SW480 (cell line): Measurements from ENCODE around the gene PDE4B.
"Not testable (repeated sequence)": the region's sequence is repeated elsewhere in the genome, so short reads cannot be mapped to it uniquely, and the experiment has no call there.

ENCODE experiments used
- DNase-seq: peaks from one replicate; pipeline ENCODE4 v3.0.0-alpha.2; 2016; ENCODE audit warnings: low spot score

The PDE4B gene

DNA sequence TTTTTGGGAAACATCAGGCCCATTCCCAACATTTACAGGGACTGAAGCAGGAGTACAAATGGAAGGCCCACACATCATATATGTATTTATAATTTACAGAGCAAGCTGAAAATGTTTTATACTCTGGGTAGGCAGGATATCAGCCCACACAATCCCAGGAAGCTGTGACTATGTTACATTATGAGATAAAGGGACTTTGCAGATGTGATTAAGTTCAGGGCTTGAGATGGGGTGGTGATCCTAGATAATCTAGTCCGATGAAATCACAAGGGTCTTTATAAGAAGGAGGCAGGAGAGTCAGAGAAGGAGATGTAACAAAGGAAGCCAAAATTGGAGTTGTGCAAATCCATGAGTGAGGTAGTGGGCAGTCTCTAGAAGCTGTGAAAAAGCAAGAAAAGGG is 160.5 kb downstream of the PDE4B start:
- DNase-seq: no peak

- peak; percentile 61 for DNase-seq
Measured at GRCh38 chr1:65955071-65955470, 162.4 kb downstream of the PDE4B start.

- peak; percentile 3 for DNase-seq
Measured at GRCh38 chr1:65955503-65955902, 162.8 kb downstream of the PDE4B start.

- peak; percentile 47 for DNase-seq
Measured at GRCh38 chr1:65958561-65959350, 166.1 kb downstream of the PDE4B start.

GRCh38 chr1:65959896-65960567 is 167.3 kb downstream of the PDE4B start:
- no peak for DNase-seq

DNA sequence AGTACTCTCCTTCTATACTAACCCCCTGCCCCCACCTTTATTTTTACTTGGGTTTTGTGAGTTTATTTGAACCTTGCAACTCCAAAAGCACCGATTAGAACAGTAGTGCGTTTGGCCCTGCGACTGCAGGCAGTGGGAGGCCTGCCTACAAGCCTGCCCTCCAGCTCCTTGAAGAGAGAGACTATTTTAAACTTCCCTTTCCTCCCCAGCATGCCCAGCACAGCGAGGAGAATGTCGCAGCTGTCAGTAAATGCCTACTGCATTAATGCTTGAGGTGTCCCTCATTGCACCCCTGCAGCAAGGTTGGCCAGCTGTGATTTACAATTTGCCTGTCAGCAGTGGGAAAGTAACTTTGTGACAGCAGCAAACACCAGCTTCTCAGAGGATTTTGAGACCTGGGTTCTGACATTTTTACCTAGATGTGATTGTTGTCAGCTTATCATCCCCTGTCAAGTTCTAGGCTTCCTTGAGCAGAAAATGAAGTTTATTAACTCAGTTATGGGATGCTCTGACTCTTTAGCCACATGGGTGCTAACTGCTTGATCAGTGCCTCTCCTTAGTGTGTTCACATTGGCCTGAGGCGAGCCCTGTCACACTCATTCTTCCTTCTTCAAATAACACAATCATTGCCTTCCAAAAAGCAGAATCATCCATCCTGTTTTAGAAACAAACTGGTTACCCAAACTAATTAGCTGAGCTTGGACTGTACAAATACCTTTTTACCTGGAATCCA is 170.6 kb downstream of the PDE4B start:
- DNase-seq: no peak

DNA sequence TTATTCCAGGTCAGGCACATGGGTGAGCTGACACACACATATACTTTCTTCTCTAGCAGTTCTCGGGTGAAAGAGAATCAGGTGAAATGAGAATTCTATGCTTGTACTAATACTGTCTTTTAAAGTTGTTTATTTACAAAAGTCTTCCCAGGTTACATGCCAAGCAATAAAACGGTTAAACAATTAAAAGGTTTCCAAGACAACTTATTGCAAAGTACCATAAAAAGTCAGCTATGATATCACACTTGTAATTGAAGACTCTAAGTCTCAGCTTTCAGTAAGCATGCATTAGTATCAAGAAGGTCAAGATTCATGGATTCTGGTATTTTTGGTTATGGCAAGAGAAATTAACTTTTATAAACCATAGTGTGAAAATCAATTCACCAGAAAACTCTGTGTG is 171.4 kb downstream of the PDE4B start:
- DNase-seq: no peak

- DNase-seq: peak; percentile 44
Measured at GRCh38 chr1:65965112-65965996, 172.7 kb downstream of the PDE4B start.

DNA sequence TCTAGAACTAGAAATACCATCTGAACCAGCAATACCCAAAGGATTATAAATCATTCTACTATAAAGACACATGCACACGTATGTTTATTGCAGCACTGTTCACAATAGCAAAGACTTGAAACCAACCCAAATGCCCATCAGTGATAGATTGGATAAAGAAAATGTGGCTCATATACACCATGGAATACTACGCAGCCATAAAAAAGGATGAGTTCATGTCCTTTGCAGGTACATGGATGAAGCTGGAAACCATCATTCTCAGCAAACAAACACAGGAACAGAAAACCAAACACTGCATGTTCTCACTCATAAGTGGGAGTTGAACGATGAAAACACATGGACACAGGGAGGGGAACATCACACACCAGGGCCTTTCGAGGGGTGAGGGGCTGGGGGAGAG is 174.8 kb downstream of the PDE4B start:
- not testable (repeated sequence) for DNase-seq

- no peak for DNase-seq
Measured at GRCh38 chr1:65971547-65971946, 178.9 kb downstream of the PDE4B start.

DNA sequence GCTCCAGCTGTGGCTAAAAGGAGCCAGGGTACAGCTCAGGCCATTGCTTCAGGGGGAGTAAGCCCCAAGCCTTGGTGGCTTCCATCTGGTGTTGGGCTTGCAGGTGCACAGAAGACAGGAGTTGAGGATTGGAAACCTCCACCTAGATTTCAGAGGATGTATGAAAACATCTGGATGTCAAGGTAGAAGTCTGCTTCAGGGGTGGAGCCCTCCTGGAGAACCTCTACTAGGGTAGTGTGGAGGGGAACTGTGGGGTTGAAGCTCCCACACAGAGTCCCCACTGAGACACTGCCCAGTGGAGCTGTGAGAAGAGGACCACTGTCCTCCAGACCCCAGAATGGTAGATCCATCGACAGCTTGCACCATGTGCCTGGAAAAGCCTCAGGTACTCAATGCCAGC is 183.0 kb downstream of the PDE4B start:
- no peak for DNase-seq

DNA sequence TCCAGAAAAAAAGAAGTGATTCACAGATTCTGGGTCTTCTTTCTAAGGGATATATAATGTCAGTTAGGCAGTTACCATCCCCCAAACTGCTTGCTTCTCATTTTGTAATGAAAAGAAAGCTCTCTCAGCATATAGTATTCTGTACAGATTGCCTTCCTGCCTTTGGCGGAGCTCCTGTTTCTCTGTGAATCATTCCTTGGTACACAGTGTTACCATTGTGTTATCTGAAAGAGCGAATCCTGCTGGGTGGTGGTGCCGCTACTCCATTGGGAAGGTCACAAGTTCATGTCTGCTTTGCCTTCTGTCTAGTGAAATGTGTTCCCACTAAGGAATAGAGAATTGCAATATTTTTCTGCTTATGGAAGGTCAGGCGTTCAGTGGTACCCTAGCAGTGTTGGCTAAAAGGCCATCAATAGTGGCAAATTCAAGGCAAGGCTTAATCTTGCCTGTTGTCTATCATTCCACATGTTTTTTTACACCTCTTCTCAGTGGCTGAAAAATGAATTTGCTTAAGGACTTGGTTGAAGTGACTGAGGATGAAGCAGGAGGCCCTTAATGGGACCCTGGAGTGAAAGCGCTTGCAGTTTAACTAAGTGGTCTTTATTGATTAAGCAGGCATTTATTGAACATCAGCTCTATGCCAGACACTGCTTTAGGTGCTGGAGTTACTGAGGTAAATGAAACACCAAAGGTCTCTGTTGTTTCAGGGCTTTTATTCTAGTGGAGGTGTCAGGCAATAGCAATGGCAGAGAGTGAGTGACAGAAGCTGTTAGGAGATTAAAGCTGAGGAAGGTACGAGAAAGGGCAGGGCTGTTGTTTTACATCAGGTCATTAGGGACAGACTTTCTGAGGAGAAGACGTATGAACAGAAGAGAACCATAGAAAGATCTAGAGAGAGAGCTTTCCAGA is 186.7 kb downstream of the PDE4B start:
- DNase-seq: no peak

DNA sequence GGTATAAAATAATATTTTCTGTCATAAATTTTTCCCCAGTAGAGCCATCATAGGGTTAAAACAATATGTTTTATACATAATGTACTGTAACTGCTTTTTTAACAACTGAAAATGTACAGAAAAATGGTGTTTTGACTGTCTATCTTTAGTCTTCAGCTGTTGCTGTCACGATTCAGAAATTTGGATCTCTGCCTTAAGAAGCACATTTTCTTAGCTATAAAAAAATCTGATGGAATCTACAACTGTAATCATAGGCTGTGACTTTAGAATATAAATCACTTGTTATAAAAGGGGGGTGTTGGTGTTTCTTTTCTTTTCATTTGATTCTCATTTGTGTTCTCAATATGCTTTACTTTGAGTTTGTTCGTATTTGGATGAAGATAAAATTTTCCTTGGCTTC is 187.5 kb downstream of the PDE4B start:
- no peak for DNase-seq

DNA sequence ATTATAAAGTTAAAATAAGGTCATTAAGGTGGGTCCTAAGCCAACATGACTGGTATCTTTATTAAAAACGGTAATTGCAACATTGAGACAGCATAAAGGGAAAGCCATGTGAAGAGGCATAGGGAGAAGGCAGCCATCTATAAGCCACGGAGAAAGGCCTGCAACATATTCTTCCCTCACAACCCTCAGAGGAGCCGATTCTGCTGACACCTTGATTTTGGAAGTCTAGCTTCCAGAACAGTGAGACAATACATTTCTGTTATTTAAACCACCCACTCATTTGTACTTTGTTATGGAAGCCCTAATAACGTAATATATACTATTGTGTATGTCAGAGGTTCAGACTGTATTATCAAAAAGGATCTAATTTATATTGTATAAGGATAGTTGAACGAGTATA is 190.8 kb downstream of the PDE4B start:
- DNase-seq: no peak

GRCh38 chr1:65985393-65986066 is 192.8 kb downstream of the PDE4B start:
- DNase-seq: no peak

DNA sequence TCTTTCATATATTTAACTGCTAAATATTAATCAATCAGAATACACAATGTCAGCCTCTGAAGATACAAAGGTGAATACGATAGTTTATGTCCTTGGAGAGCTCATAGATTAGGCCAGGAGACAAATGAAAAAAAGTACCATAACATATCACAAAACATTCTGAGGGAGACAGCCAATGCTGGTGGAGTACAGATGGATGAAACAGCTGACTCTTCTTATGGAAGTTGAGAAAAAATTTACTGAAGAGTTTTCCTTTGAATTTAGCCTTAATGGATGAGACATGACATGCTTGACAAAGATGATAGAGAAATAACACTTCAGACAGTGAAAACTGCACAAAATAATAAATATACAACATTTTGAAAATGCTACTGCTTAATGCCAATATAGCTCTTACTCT is 193.5 kb downstream of the PDE4B start:
- no peak for DNase-seq

GRCh38 chr1:65990161-65990560 is 197.5 kb downstream of the PDE4B start:
- no peak for DNase-seq

DNA sequence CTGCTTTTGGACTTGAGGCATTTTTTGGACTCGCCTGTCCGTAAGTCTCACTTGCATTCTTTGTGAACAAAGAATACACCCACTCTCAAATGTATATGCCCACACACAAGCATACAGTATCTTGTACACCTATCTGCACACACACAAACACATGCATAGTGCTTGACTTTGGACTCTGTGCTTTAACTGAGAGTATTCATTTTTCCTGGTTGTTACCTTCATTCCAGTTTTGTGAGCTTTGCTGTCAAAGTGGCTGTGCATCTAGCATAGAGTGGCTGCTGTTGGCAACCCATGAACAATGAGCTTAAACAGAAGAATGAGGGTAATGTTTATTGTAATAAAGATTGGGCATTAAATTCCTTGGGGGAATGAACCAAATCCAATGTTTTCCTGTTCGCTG is 199.0 kb downstream of the PDE4B start:
- no peak for DNase-seq

DNA sequence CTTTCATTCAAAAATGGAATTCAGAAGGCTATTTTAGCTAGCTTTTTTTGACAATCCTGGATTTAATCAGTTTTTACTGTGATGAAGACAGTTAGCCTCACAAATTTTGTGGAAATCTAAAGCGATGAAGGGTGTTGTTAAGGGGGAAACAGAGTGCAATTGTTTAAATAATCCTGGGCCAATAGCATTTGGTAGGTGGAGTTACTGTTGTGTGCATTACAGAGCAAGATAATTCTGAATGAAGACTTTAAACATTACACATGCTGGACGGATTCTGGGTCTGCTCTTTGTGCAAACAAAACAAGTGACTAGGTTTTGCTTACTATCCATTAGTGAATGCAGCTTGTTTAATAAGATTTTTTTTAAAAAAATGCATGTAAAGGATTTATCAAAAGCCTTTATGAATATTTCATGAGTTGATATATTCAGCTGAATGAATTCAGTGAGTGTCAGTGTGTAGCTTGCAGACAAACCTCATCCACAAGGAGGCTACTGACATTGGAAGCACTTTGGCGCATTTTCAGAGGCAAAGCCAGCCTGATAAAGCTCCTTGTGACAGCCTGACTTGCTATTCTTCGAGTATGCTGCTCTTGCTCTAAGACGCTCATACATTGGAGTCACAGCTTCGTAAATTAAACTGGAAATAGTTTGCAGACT is 199.6 kb downstream of the PDE4B start:
- no peak for DNase-seq

DNA sequence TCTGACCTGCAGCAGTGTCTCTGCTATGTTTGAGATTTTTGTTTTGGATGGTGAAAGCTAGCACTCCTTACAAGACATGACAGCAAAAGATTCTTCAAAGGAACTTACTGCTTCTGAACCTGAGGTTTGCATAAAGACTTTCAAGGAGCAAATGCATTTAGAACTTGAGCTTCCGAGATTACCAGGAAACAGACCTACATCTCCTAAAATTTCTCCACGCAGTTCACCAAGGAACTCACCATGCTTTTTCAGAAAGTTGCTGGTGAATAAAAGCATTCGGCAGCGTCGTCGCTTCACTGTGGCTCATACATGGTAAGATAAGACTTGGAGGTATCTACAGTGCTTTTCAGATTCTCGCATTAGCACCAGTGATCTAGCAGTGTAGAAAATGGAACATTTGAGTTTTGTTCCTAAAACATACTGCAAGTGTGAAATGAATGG is 200.2 kb downstream of the PDE4B start:
- DNase-seq: no peak
